Measurements from ENCODE around the gene ANO7. TPM values are rescaled to one million over a fixed set of nuclear protein-coding genes. Genes with fewer than 3 reads are reported as not detected.

Gene ANO7
- total and polyA plus RNA-seq, 7 donors, result 0.41 to 39.2 (median 3.9) TPM; not detected in 2

DNA sequence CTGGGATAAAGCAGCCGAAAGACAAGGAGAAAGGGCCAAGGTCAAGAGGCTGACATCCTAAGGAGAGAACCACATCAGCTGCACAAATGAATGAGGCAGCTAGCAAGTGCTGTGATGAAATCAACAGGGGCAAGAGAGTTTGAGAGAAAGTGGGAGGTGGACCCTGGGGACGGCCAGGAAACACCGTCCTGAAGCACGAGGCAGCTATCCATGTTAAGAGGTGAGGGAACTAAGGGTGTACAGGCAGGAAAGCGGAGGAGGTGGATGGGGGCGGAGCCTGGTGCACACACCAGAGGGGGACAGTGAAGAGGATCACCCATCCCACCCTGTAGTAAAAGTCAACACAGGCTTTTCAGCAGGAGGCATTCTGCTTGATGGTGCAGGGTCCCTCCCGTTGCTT lies 74.6 kb downstream of the ANO7 start:
- intact Hi-C loops (cut with DNase I), result no loop called here
- Histone ChIP-seq H3K4me1 (peaks cover 0 to 3% (median 0%) of the 10 kb centered on the region in 4 donors), H3K9me3 (no peaks in the 10 kb centered on the region), H3K36me3 (peaks cover 30 to 97% (median 59%) of the 10 kb centered on the region in 4 donors), H3K27me3 (no peaks in the 10 kb centered on the region), H3K27ac (no peak overlapping the region), H3K4me3 (no peak overlapping the region)
- TF ChIP-seq POLR2AphosphoS5 (IDR thresholded peaks at IDR 0.05) (no peak), EP300 (IDR thresholded peaks at IDR 0.05) (no peak), POLR2A (IDR thresholded peaks at IDR 0.05) (no peak)
- TF ChIP-seq, protein P1, sequence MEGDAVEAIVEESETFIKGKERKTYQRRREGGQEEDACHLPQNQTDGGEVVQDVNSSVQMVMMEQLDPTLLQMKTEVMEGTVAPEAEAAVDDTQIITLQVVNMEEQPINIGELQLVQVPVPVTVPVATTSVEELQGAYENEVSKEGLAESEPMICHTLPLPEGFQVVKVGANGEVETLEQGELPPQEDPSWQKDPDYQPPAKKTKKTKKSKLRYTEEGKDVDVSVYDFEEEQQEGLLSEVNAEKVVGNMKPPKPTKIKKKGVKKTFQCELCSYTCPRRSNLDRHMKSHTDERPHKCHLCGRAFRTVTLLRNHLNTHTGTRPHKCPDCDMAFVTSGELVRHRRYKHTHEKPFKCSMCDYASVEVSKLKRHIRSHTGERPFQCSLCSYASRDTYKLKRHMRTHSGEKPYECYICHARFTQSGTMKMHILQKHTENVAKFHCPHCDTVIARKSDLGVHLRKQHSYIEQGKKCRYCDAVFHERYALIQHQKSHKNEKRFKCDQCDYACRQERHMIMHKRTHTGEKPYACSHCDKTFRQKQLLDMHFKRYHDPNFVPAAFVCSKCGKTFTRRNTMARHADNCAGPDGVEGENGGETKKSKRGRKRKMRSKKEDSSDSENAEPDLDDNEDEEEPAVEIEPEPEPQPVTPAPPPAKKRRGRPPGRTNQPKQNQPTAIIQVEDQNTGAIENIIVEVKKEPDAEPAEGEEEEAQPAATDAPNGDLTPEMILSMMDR (IDR thresholded peaks at IDR 0.05), result no peak
- DNase-seq, result no peak
- 94 to 97% methylated on average over 7 of the region's 7 CpGs for WGBS, 2 donors

DNA sequence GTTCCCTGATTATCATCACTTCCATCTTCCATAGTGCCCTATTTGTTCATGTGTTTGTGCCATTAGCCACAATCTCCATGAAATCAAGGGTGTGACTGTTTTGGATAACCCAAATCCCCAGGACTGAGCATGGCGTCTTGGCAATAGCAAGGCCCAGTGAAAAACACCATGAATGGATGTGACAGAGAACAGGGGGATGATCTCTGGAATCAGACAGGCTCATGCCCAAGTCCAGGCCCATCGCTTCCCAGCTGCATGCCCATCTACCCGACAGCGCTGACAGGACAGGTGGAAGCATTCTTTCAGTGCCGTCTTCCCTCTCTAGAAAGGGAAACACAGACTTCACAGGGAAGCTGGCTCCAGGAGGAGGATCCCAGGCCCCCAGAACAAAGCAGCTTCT lies 77.0 kb downstream of the ANO7 start:
- intact Hi-C loops (cut with DNase I), result no loop called here
- no peaks in the 10 kb centered on the region for H3K9me3 ChIP-seq
- no peaks in the 10 kb centered on the region for H3K27me3 ChIP-seq
- WGBS, 2 donors, result 94 to 97% methylated on average over 5 of the region's 5 CpGs
- H3K4me3 ChIP-seq, result no peak overlapping the region
- TF ChIP-seq POLR2A (IDR thresholded peaks at IDR 0.05), result no peak
- TF ChIP-seq, protein P1 (IDR thresholded peaks at IDR 0.05), result no peak
- TF ChIP-seq POLR2AphosphoS5 (IDR thresholded peaks at IDR 0.05), result no peak
- TF ChIP-seq EP300 (IDR thresholded peaks at IDR 0.05), result no peak
- peaks cover 30 to 81% (median 54%) of the 10 kb centered on the region in 4 donors for H3K36me3 ChIP-seq
- DNase-seq, result no peak
- H3K4me1 ChIP-seq, result peaks cover 0 to 24% (median 16%) of the 10 kb centered on the region in 4 donors
- no peak overlapping the region for H3K27ac ChIP-seq

DNA sequence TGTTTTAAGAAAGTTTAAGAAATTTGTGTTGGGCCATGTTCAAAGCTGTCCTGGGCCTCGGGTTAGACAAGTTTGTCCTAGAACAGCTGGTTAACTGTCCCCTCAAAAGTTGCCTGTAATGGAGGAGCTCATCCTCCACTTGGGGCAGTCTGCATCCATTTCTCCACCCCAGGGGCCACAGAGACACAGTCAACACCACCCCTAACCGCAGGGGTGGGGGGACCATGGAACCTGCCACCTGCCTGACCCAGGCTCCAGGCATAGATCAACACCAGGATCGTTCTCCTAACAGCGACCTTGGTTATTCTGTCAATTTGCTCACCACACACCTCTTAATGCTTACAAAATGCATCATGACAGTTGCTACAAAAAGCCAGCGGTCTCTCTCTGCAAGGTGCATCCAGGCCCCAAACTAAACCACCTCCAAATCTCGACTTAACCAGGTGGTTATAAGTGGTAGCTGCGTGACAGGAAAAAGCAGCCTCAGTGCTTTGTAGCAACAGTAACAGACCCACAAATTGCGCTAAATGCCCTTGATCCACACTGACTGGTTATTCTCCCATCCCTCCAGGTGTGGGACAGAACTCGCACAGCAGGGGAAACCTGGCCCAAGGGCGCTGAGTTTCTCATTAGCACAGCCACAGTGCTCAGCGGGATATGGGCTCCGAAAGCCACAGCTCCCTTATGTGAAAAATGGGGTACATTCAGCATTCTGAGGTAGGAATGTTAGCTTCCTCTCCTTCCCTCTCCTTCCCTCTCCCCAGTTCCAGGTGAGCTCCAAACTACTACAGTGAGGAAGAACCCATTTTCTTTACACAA lies 79.0 kb downstream of the ANO7 start:
- Histone ChIP-seq H3K27me3 (no peaks in the 10 kb centered on the region), H3K4me3 (no peak overlapping the region), H3K36me3 (peaks cover 17 to 61% (median 38%) of the 10 kb centered on the region in 4 donors), H3K27ac (no peak overlapping the region), H3K9me3 (no peaks in the 10 kb centered on the region), H3K4me1 (peaks cover 0 to 36% (median 26%) of the 10 kb centered on the region in 4 donors)
- TF ChIP-seq POLR2A (IDR thresholded peaks at IDR 0.05), result no peak
- TF ChIP-seq, protein P1 (IDR thresholded peaks at IDR 0.05), result no peak
- TF ChIP-seq POLR2AphosphoS5 (IDR thresholded peaks at IDR 0.05), result no peak
- TF ChIP-seq EP300 (IDR thresholded peaks at IDR 0.05), result no peak
- no peak for DNase-seq
- WGBS, 2 donors, result 82 to 83% methylated on average over 12 of the region's 12 CpGs
- intact Hi-C loops (cut with DNase I), result no loop called here

DNA sequence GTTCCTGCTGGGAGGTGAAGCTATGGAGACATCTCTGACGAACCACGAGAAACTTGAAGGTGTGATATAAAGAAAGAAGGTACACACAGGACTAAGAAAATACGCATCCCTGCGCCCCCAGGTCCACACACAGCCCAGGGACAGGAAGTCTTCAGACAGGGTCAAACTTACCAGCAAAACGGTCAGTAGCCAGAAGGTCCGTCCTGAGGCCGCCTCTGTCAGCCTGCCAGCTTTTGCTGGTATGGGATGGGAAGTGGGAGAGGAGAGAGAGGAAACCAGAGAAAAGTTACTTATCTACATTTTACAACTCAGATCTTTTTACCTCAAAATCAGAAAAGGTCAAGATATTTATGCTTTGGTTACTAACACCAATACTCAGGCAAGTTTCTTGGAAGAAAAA lies 79.8 kb downstream of the ANO7 start:
- Histone ChIP-seq H3K27me3 (no peaks in the 10 kb centered on the region), H3K27ac (no peak overlapping the region), H3K4me1 (peaks cover 0 to 40% (median 28%) of the 10 kb centered on the region in 4 donors), H3K4me3 (no peak overlapping the region), H3K9me3 (no peaks in the 10 kb centered on the region), H3K36me3 (peaks cover 8 to 53% (median 30%) of the 10 kb centered on the region in 4 donors)
- no peak for DNase-seq
- intact Hi-C loops (cut with DNase I), result no loop called here
- WGBS, 2 donors, result 85% methylated on average over 7 of the region's 7 CpGs
- TF ChIP-seq, protein P1 (IDR thresholded peaks at IDR 0.05), result no peak
- TF ChIP-seq POLR2AphosphoS5 (IDR thresholded peaks at IDR 0.05), result no peak
- no peak for TF ChIP-seq POLR2A (IDR thresholded peaks at IDR 0.05)
- TF ChIP-seq EP300 (IDR thresholded peaks at IDR 0.05), result no peak

Data from sigmoid colon (tissue), 7 donors.